B cell (primary cell): ENCODE measurements around the gene KRT28. TPM values are rescaled to one million over a fixed set of nuclear protein-coding genes. Genes with fewer than 3 reads are reported as not detected.

Experiments
- ATAC-seq: fragments of 200-7000 bp; cut with Tn5 transposase; one replicate; pipeline ENCODE4 v1.10.0; 2021; ENCODE audit warnings: low read depth, mild to moderate bottlenecking, moderate number of reproducible peaks, moderate library complexity
- CTCF ChIA-PET: fragments of 350-600 bp; sonication (Branson Sonifier 250); formaldehyde crosslinking; loops from one replicate; lab custom pipeline; 2021; ENCODE audit warnings: antibody characterized with exemption, inconsistent platforms; lab: Charles Lee
- POLR2A ChIA-PET: fragments of 350-600 bp; sonication (Branson Sonifier 250); formaldehyde crosslinking; loops from one replicate; lab custom pipeline; 2021; ENCODE audit warnings: antibody characterized with exemption; lab: Charles Lee
- DNase-seq: peaks from one replicate; pipeline ENCODE4 v3.0.0; 2013
- H2AFZ ChIP-seq: 2 replicates; pipeline ENCODE4 v1.6.1; 2012; ENCODE audit warnings: mild to moderate bottlenecking, low read depth, low read length; ENCODE audit not compliant: insufficient read depth, poor library complexity, severe bottlenecking
- H3K27ac ChIP-seq, 2 donors: 1 replicate in 1 of 2; 2 replicates in 1 of 2; pipeline ENCODE4 v1.5.1; 2012 to 2013; ENCODE audit warnings: low read length in 2 of 2, mild to moderate bottlenecking in 2 of 2, moderate library complexity in 1 of 2
- H3K27me3 ChIP-seq, 4 experiments: fragments of 200-600 bp in 1 of 4; sonication (generic) in 1 of 4; replicated peaks in 1 of 4; 1 replicate in 2 of 4; 2 replicates in 2 of 4; pipeline versions ENCODE4 v1.6.1 to v1.7.0; 2013 to 2016; ENCODE audit warnings: low read length in 3 of 4, mild to moderate bottlenecking in 2 of 4, mixed read lengths in 1 of 4, moderate library complexity in 1 of 4; ENCODE audit not compliant: insufficient read depth in 4 of 4, control insufficient read depth in 3 of 4; ENCODE audit errors: control extremely low read depth in 1 of 4
- H3K36me3 ChIP-seq, 2 experiments: replicated peaks in 1 of 2; 1 replicate in 1 of 2; 2 replicates in 1 of 2; pipeline versions ENCODE4 v1.6.1 to v1.7.1; 2013; ENCODE audit warnings: low read length in 1 of 2; ENCODE audit not compliant: insufficient read depth in 2 of 2, control insufficient read depth in 1 of 2; ENCODE audit errors: control extremely low read depth in 1 of 2, extremely low read depth in 1 of 2
- H3K4me1 ChIP-seq, 2 donors: fragments of 200-600 bp in 1 of 2; sonication (generic) in 1 of 2; 1 replicate in 1 of 2; 2 replicates in 1 of 2; pipeline versions ENCODE4 v1.5.1 to v1.6.1; 2013 to 2017; ENCODE audit warnings: low read length in 2 of 2; ENCODE audit not compliant: control insufficient read depth in 2 of 2, insufficient read depth in 2 of 2
- H3K4me2 ChIP-seq: replicated peaks from 2 replicates; pipeline ENCODE3; 2012; ENCODE audit warnings: mild to moderate bottlenecking, low read depth, low read length; ENCODE audit not compliant: poor library complexity, severe bottlenecking
- H3K4me3 ChIP-seq, 5 experiments: fragments of 200-600 bp in 1 of 5; sonication (generic) in 1 of 5; 1 replicate in 3 of 5; 2 replicates in 2 of 5; pipeline versions ENCODE4 v1.5.1 to v1.7.0; 2011 to 2016; ENCODE audit warnings: low read length in 4 of 5, mild to moderate bottlenecking in 4 of 5, low read depth in 2 of 5, control low read depth in 1 of 5, moderate library complexity in 1 of 5; ENCODE audit not compliant: insufficient read depth in 1 of 5; ENCODE audit errors: control extremely low read depth in 1 of 5, extremely low read depth in 1 of 5
- H3K79me2 ChIP-seq: fragments of 200-600 bp; sonication (generic); one replicate; pipeline ENCODE4 v1.6.0; 2016; ENCODE audit warnings: low read length; ENCODE audit not compliant: control insufficient read depth, insufficient read depth
- H3K9ac ChIP-seq: fragments of 200-600 bp; sonication (generic); 2 replicates; pipeline ENCODE4 v1.6.1; 2017; ENCODE audit warnings: mild to moderate bottlenecking, low read length, moderate library complexity
- H3K9me3 ChIP-seq, 3 donors: one replicate each; pipeline versions ENCODE4 v1.6.1 to v1.7.1; 2013; ENCODE audit warnings: low read length in 2 of 3; ENCODE audit not compliant: control insufficient read depth in 2 of 3, insufficient read depth in 1 of 3; ENCODE audit errors: control extremely low read depth in 1 of 3
- H4K20me1 ChIP-seq: 2 replicates; pipeline ENCODE4 v1.6.0; 2012; ENCODE audit warnings: mild to moderate bottlenecking, low read length; ENCODE audit not compliant: insufficient read depth, control insufficient read depth, poor library complexity, severe bottlenecking
- H3K27ac Mint-ChIP-seq: one replicate; pipeline ENCODE4 v1.8.0; 2021; ENCODE audit warnings: mixed read lengths
- H3K27me3 Mint-ChIP-seq: one replicate; pipeline ENCODE4 v1.8.0; 2021; ENCODE audit warnings: mixed read lengths
- H3K4me1 Mint-ChIP-seq: one replicate; pipeline ENCODE4 v1.8.0; 2021; ENCODE audit warnings: mixed read lengths
- H3K4me3 Mint-ChIP-seq: one replicate; pipeline ENCODE4 v1.8.0; 2021; ENCODE audit warnings: mixed read lengths
- H3K9me3 Mint-ChIP-seq: one replicate; pipeline ENCODE4 v1.8.0; 2022; ENCODE audit warnings: mixed read lengths; ENCODE audit not compliant: insufficient read depth
- EZH2 ChIP-seq: IDR thresholded peaks from 2 replicates; pipeline ENCODE4 v1.6.1; 2012; ENCODE audit warnings: borderline replicate concordance, low read depth, mild to moderate bottlenecking, moderate library complexity, low read length; ENCODE audit not compliant: insufficient read depth, poor library complexity, severe bottlenecking
- WGBS: methylation state at CpG from one replicate; pipeline ENCODE4 v1.1.5; 2013; ENCODE audit warnings: missing lambda C conversion rate; ENCODE audit not compliant: insufficient coverage; 5-methylcytosine and 5-hydroxymethylcytosine counted together
- intact Hi-C: fragments of 100-400 bp; cut with micrococcal nuclease; formaldehyde crosslinking; loops from one replicate; pipeline ENCODE4 v1.10.0; 2022
- polyA plus RNA-seq: library from polyadenylated mRNA; depleted of rRNA; stranded (reverse); fragments of >200 nt; gene quantifications from 2 replicates; pipeline ENCODE4 v1.2.3, GENCODE V29; 2012
- total RNA-seq, 2 donors: library from RNA; stranded (reverse); fragments of 120-200 nt in 1 of 2; gene quantifications; 1 replicate in 1 of 2; 2 replicates in 1 of 2; pipeline versions ENCODE4 v1.2.3 to v1.2.4, GENCODE V29; 2013 to 2022
- TF ChIP-seq, protein P1 (sequence below): fragments of 200-600 bp; IDR thresholded peaks from one replicate; pipeline ENCODE4 v1.8.0; 2022; ENCODE audit warnings: antibody characterized with exemption, mild to moderate bottlenecking

KRT28 gene
- total and polyA plus RNA-seq, 2 donors (not counting 1 experiment from before 2014, with no cell fraction given), result not detected

DNA sequence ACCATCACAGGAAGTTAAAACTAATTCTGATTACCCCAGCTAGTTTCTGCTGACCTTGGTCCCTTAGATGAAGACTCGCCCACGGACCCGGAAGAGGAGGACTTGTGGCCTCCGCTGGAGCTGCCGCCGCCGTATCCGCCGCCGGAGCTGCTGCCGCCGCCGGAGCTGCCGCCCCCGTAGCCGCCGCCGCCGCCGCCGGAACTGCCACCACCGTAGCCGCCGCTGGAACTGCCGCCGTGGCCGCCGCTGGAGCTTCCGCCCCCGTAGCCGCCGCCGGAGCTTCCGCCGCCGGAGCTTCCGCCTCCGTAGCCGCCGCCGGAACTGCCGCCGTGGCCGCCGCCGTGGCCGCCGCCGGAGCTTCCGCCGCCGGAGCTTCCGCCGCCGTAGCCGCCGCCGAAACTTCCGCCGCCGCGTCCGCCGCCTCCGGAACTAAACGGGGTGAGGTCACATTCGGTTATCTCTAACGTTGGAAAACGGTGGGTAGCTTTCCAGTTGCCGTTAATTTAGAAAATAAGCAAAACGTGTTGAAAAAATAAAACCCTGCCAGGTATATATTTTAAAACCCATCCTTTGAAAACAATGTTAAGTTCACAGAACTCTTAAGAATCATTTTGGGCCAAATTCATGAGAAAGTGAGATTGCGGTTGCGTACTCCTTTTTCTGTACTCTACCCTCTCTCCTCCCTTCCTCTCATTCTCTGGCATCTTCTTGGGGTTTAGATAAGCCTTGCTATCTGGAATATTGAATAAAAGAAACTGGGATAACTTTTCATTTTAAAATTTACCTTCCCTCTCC, 19.2 kb upstream of the KRT28 start:
- H3K27me3 Mint-ChIP-seq, result peaks cover 16% of the 10 kb centered on the region
- DNase-seq, result peak; percentile 95
- CTCF ChIA-PET, result interaction anchor here (0.6 to 2.2 kb wide), 10 partner anchors 15 to 847 kb away, joined by 3 to 8 read pairs (median 4); no protein-coding TSS in a partner anchor
- Histone ChIP-seq H3K4me3 (peak overlapping the region; percentile 50 to 95 (median 71)), H3K9me3 (peaks cover 0 to 3% (median 3%) of the 10 kb centered on the region in 3 donors), H3K36me3 (peaks cover 0 to 12% of the 10 kb centered on the region in 2 experiments), H3K27me3 (peaks cover 0 to 6% (median 0%) of the 10 kb centered on the region in 4 experiments), H3K4me1 (peaks cover 8 to 13% of the 10 kb centered on the region in 2 donors), H3K27ac (peak overlapping the region; percentile 68 to 86), H2AFZ (peak overlapping the region; percentile 96), H3K79me2 (no peaks in the 10 kb centered on the region), H3K4me2 (peak overlapping the region; percentile 79), H4K20me1 (no peaks in the 10 kb centered on the region), H3K9ac (peak overlapping the region; percentile 91)
- intact Hi-C loops, result loop anchor here (1.0 to 10.0 kb wide), 6 partner anchors 91 to 1363 kb away; partner anchors contain the start of genes CCR7, DNAJC7 and KCNH4
- H3K4me1 Mint-ChIP-seq, result peaks cover 18% of the 10 kb centered on the region
- WGBS, result under 1% methylated on average over 66 of the region's 73 CpGs
- TF ChIP-seq, protein P1, sequence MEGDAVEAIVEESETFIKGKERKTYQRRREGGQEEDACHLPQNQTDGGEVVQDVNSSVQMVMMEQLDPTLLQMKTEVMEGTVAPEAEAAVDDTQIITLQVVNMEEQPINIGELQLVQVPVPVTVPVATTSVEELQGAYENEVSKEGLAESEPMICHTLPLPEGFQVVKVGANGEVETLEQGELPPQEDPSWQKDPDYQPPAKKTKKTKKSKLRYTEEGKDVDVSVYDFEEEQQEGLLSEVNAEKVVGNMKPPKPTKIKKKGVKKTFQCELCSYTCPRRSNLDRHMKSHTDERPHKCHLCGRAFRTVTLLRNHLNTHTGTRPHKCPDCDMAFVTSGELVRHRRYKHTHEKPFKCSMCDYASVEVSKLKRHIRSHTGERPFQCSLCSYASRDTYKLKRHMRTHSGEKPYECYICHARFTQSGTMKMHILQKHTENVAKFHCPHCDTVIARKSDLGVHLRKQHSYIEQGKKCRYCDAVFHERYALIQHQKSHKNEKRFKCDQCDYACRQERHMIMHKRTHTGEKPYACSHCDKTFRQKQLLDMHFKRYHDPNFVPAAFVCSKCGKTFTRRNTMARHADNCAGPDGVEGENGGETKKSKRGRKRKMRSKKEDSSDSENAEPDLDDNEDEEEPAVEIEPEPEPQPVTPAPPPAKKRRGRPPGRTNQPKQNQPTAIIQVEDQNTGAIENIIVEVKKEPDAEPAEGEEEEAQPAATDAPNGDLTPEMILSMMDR, result no peak
- TF ChIP-seq EZH2, result no peak
- H3K27ac Mint-ChIP-seq, result peak overlapping the region; percentile 85
- POLR2A ChIA-PET, result interaction anchor here (0.9 to 1.2 kb wide), 3 partner anchors 172 to 847 kb away, joined by 3 to 5 read pairs (median 5); partner anchors contain the start of genes KRTAP16-1 and SMARCE1
- peak; percentile 91 for ATAC-seq
- peak overlapping the region; percentile 89 for H3K4me3 Mint-ChIP-seq
- H3K9me3 Mint-ChIP-seq, result peaks cover 6% of the 10 kb centered on the region
